ENCODE data around the gene ADAM15. TPM values are rescaled to one million over a fixed set of nuclear protein-coding genes. Genes with fewer than 3 reads are reported as not detected.

Gene ADAM15
- total RNA-seq, 1 donor from 2014 or later: 69.0 TPM

DNA sequence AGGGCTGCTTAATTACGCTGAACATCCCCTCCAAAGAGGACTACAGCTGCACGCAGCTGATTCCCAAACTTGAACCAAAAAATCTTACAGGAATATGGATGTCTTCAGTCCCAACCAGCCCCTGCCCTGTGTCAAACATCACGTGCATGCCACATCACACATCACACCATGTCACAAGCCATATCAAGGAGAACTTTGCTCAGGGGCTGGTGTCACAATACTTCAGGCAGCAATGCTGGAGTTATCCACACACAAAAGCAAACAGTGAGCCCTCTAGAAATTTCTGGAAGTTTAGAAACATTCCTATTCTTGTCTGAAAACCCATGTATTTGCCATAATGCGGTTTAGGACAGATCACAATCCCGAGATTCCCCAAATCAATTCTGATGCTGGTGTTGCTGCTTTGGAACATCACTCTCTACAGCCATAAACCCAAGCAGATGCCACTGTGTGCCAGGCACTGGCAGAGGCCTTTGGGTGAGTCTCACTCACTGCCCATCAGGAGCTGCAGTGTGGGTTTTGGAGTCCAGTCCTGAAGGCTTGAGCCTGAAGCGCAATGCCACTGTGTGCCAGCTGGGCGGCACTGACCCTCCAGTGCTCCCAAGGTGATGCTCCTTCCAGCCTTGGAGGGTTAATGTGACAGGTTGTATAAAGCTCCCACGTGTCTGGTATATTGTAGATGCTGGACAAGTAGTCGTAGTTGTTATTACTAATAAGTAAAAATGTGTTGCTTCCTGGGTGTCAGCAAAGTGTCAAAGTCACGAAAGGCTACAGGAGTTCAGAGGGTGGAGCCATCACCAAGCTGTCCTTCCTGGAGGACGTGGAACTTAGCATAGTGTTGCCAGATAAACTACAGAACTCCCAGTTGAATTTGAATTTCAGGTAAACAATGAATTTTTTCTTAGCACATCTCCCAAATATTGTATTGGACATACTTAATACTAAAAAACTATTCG, 56.5 kb downstream of the ADAM15 start:
- H3K4me3 Mint-ChIP-seq: no peak overlapping the region
- H3K4me1 Mint-ChIP-seq (ENCODE audit: unreplicated experiment): peaks cover 4% of the 10 kb centered on the region
- H3K27ac Mint-ChIP-seq: no peak overlapping the region
- H3K27me3 Mint-ChIP-seq: peaks cover 18% of the 10 kb centered on the region
- DNase-seq (ENCODE audit: extremely low spot score, unreplicated experiment): no peak
- H3K36me3 Mint-ChIP-seq: no peaks in the 10 kb centered on the region
- TF ChIP-seq, protein P1, sequence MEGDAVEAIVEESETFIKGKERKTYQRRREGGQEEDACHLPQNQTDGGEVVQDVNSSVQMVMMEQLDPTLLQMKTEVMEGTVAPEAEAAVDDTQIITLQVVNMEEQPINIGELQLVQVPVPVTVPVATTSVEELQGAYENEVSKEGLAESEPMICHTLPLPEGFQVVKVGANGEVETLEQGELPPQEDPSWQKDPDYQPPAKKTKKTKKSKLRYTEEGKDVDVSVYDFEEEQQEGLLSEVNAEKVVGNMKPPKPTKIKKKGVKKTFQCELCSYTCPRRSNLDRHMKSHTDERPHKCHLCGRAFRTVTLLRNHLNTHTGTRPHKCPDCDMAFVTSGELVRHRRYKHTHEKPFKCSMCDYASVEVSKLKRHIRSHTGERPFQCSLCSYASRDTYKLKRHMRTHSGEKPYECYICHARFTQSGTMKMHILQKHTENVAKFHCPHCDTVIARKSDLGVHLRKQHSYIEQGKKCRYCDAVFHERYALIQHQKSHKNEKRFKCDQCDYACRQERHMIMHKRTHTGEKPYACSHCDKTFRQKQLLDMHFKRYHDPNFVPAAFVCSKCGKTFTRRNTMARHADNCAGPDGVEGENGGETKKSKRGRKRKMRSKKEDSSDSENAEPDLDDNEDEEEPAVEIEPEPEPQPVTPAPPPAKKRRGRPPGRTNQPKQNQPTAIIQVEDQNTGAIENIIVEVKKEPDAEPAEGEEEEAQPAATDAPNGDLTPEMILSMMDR (conservative IDR thresholded peaks at IDR 0.05): no peak
- H3K9me3 Mint-ChIP-seq: no peaks in the 10 kb centered on the region

DNA sequence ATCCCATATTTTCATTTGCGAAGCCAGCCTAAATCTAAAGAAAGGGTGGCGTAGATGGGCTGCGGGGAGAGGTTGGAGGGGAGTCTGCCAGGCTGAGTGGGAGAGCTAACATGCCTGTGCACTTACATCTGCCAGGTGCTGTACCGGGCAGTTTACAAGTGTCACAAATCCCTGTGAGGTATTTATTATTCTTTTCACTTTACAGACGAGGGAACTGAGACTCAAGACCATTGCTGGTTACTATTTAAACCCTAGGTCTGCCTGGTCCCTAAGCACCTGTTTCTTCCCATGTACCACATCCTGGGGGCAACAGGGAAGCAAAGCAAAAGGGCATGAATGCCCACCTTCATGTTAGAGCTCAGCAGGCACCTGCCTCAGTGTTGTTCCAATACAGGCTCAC, 57.2 kb downstream of the ADAM15 start:
- Mint-ChIP-seq H3K27me3 (peaks cover 18% of the 10 kb centered on the region), H3K4me3 (no peak overlapping the region), H3K9me3 (no peaks in the 10 kb centered on the region), H3K36me3 (no peaks in the 10 kb centered on the region), H3K4me1 (ENCODE audit: unreplicated experiment) (peaks cover 4% of the 10 kb centered on the region), H3K27ac (no peak overlapping the region)
- DNase-seq (ENCODE audit: extremely low spot score, unreplicated experiment): no peak
- TF ChIP-seq, protein P1 (conservative IDR thresholded peaks at IDR 0.05): no peak

DNA sequence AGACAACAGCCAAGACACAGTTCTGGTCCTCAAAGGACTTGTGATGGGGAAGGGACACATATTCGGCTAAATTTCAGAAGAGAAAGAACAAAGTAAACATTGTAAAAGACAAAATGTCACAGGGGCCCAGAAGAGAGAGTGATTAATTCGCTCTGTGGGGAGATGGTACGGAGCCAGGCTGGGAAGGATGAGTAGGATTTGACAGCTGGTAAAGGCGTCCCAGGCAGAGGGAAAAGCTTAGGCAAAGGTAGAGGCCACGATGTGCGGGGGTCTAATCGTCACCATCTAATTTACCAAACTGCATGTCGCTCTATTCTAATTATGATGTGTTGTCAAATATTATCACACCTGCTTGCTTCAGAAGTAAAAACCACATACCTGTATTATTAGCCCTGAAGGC, 59.3 kb downstream of the ADAM15 start:
- Mint-ChIP-seq H3K27me3 (peaks cover 10% of the 10 kb centered on the region), H3K4me3 (no peak overlapping the region), H3K36me3 (no peaks in the 10 kb centered on the region), H3K4me1 (ENCODE audit: unreplicated experiment) (peaks cover 4% of the 10 kb centered on the region), H3K9me3 (no peaks in the 10 kb centered on the region), H3K27ac (no peak overlapping the region)
- TF ChIP-seq, protein P1 (conservative IDR thresholded peaks at IDR 0.05): no peak
- DNase-seq (ENCODE audit: extremely low spot score, unreplicated experiment): no peak

DNA sequence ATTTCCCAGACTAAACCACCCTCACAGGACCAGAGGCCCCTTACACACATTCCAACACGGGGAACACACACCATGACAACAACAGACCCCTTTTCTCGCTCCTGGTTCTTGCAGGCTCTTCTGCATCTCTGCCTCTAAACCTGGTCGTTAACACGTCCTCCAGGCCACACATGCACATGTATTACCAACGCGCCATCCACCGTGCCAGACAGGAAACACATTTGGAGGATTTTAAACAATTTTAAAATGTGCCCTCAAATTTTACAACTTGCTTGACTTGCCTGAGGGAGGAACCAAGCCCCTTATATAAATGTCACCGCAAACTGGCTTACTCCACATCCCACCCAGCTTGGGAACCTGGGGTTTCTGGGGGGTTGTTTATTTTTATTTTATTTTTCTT, 59.7 kb downstream of the ADAM15 start:
- no peak for DNase-seq (ENCODE audit: extremely low spot score, unreplicated experiment)
- H3K4me3 Mint-ChIP-seq: no peak overlapping the region
- H3K9me3 Mint-ChIP-seq: no peaks in the 10 kb centered on the region
- H3K36me3 Mint-ChIP-seq: no peaks in the 10 kb centered on the region
- TF ChIP-seq, protein P1 (conservative IDR thresholded peaks at IDR 0.05): no peak
- H3K27ac Mint-ChIP-seq: no peak overlapping the region
- peaks cover 6% of the 10 kb centered on the region for H3K27me3 Mint-ChIP-seq
- peaks cover 4% of the 10 kb centered on the region for H3K4me1 Mint-ChIP-seq (ENCODE audit: unreplicated experiment)

Other genes starting within 250 kb of the ADAM15 start
- 0.45 and 3.8 TPM in 2 replicates for gene KCNN3, start 181.0 kb upstream of the ADAM15 start, total RNA-seq (ENCODE audit: low replicate concordance)
- gene PMVK, start 114.6 kb upstream of the ADAM15 start, total RNA-seq (ENCODE audit: low replicate concordance): 30.3 and 46.2 TPM in 2 replicates
- 57.3 and 65.8 TPM in 2 replicates for gene PBXIP1, start 95.2 kb upstream of the ADAM15 start, total RNA-seq (ENCODE audit: low replicate concordance)
- 48.1 and 49.0 TPM in 2 replicates for gene PYGO2, start 89.5 kb upstream of the ADAM15 start, total RNA-seq (ENCODE audit: low replicate concordance)
- gene SHC1, start 80.6 kb upstream of the ADAM15 start, total RNA-seq (ENCODE audit: low replicate concordance): 65.3 and 87.8 TPM in 2 replicates
- gene CKS1B, start 76.6 kb upstream of the ADAM15 start, total RNA-seq (ENCODE audit: low replicate concordance): 58.8 and 119 TPM in 2 replicates
- 51.4 and 59.0 TPM in 2 replicates for gene FLAD1, start 68.0 kb upstream of the ADAM15 start, total RNA-seq (ENCODE audit: low replicate concordance)
- gene LENEP, start 57.7 kb upstream of the ADAM15 start, total RNA-seq (ENCODE audit: low replicate concordance): 0.52 and 1.1 TPM in 2 replicates
- 38.1 and 75.9 TPM in 2 replicates for gene ZBTB7B, start 48.5 kb upstream of the ADAM15 start, total RNA-seq (ENCODE audit: low replicate concordance)
- 1.6 and 2.4 TPM in 2 replicates for gene DCST2, start 17.5 kb upstream of the ADAM15 start, total RNA-seq (ENCODE audit: low replicate concordance)
- not detected in 2 replicates for gene DCST1, start 17.5 kb upstream of the ADAM15 start, total RNA-seq (ENCODE audit: low replicate concordance)
- gene EFNA4, start 12.4 kb downstream of the ADAM15 start, total RNA-seq (ENCODE audit: low replicate concordance): 21.2 and 22.1 TPM in 2 replicates
- 3.4 and 4.7 TPM in 2 replicates for gene EFNA3, start 27.5 kb downstream of the ADAM15 start, total RNA-seq (ENCODE audit: low replicate concordance)
- 26.1 and 69.9 TPM in 2 replicates for gene EFNA1, start 76.6 kb downstream of the ADAM15 start, total RNA-seq (ENCODE audit: low replicate concordance)
- 27.8 and 43.0 TPM in 2 replicates for gene SLC50A1, start 84.5 kb downstream of the ADAM15 start, total RNA-seq (ENCODE audit: low replicate concordance)
- gene DPM3, start 89.2 kb downstream of the ADAM15 start, total RNA-seq (ENCODE audit: low replicate concordance): 73.9 and 75.3 TPM in 2 replicates
- 173 and 179 TPM in 2 replicates for gene KRTCAP2, start 122.0 kb downstream of the ADAM15 start, total RNA-seq (ENCODE audit: low replicate concordance)
- gene TRIM46, start 122.5 kb downstream of the ADAM15 start, total RNA-seq (ENCODE audit: low replicate concordance): 2.0 and 8.1 TPM in 2 replicates
- gene THBS3, start 156.6 kb downstream of the ADAM15 start, total RNA-seq (ENCODE audit: low replicate concordance): 23.2 and 28.0 TPM in 2 replicates
- gene MTX1, start 157.4 kb downstream of the ADAM15 start, total RNA-seq (ENCODE audit: low replicate concordance): 34.0 and 44.2 TPM in 2 replicates
- 37.4 and 55.7 TPM in 2 replicates for gene ENTREP3, start 204.2 kb downstream of the ADAM15 start, total RNA-seq (ENCODE audit: low replicate concordance)
- 52.0 and 58.7 TPM in 2 replicates for gene SCAMP3, start 211.0 kb downstream of the ADAM15 start, total RNA-seq (ENCODE audit: low replicate concordance)
- 61.5 and 96.8 TPM in 2 replicates for gene CLK2, start 222.2 kb downstream of the ADAM15 start, total RNA-seq (ENCODE audit: low replicate concordance)
- 9.5 and 10.6 TPM in 2 replicates for gene HCN3, start 226.1 kb downstream of the ADAM15 start, total RNA-seq (ENCODE audit: low replicate concordance)

Measured in type B pancreatic cell (in vitro differentiated cells).